Measurements from ENCODE around the gene KCTD5.

KCTD5 gene

DNA sequence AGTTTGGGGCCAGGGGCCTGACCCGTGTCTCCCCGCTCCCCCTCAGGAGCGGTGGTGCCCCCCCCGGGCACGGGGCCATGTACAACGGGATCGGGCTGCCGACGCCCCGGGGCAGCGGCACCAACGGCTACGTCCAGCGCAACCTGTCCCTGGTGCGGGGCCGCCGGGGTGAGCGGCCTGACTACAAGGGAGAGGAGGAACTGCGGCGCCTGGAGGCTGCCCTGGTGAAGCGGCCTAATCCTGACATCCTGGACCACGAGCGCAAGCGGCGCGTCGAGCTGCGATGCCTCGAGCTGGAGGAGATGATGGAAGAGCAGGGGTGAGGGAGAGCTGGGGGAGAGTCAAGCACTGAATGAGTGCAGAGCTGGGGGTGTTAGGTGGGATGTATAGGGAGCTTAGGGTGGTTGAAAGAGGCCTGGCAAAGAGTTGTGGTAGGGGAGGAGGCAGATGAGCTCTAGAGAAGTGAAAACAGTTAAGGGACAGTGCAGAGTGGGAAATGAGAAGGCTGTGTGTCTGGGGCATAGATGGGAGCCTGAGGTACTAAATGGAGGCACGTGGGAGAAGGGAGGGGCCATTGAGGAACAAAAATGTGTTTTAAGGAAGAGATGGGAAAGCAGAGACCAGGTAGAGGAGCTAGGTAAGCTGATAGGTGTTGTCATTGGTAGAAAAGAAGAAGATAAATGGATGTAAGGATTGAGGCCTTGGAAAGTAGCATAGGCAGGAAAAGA is 74.1 kb downstream of the KCTD5 start:
- no peak overlapping the region for H3K9ac ChIP-seq (ENCODE audit: low read depth, low read length, poor library complexity, severe bottlenecking)
- H3K4me3 ChIP-seq (ENCODE audit: low read length, poor library complexity, severe bottlenecking): peak overlapping the region; percentile 97
- peak overlapping the region; percentile 98 for H3K4me2 ChIP-seq (ENCODE audit: low read depth, low read length, poor library complexity, severe bottlenecking)
- H2AFZ ChIP-seq (ENCODE audit: low read length): no peak overlapping the region
- no peaks in the 10 kb centered on the region for H3F3A ChIP-seq (ENCODE audit: low read depth)
- peaks cover 87% of the 10 kb centered on the region for H3K79me2 ChIP-seq (ENCODE audit: insufficient read depth, low read length)
- H3K9me2 ChIP-seq (replicated peaks; ENCODE audit: low read depth, low read length): no peaks in the 10 kb centered on the region
- H3K4me1 ChIP-seq (ENCODE audit: insufficient read depth, low read length, poor library complexity, severe bottlenecking): peaks cover 16% of the 10 kb centered on the region
- H4K20me1 ChIP-seq (ENCODE audit: insufficient read depth, low read length, poor library complexity, severe bottlenecking): peaks cover 80% of the 10 kb centered on the region
- H3K27me3 ChIP-seq (ENCODE audit: insufficient read depth, low read length, poor library complexity, severe bottlenecking): no peaks in the 10 kb centered on the region
- H3K36me3 ChIP-seq (ENCODE audit: insufficient read depth, low read length): peaks cover 46% of the 10 kb centered on the region; the same call in 1 of the 2 replicates
- H3K9me3 ChIP-seq (ENCODE audit: insufficient read depth, low read depth, low read length): no peaks in the 10 kb centered on the region
- no peak for TF ChIP-seq EZH2phosphoT487 (IDR thresholded peaks at IDR 0.05; ENCODE audit: borderline replicate concordance)
- no peak for TF ChIP-seq CTCF (conservative IDR thresholded peaks at IDR 0.05; ENCODE audit: low read length)

- no peaks in the 10 kb centered on the region for H3K9me3 ChIP-seq (ENCODE audit: insufficient read depth, low read depth, low read length)
- peak overlapping the region; percentile 98 for H3K4me2 ChIP-seq (ENCODE audit: low read depth, low read length, poor library complexity, severe bottlenecking)
- peaks cover 85% of the 10 kb centered on the region for H4K20me1 ChIP-seq (ENCODE audit: insufficient read depth, low read length, poor library complexity, severe bottlenecking)
- no peak overlapping the region for H3K4me3 ChIP-seq (ENCODE audit: low read length, poor library complexity, severe bottlenecking)
- peaks cover 95% of the 10 kb centered on the region for H3K79me2 ChIP-seq (ENCODE audit: insufficient read depth, low read length)
- peaks cover 15% of the 10 kb centered on the region for H3K4me1 ChIP-seq (ENCODE audit: insufficient read depth, low read length, poor library complexity, severe bottlenecking)
- no peak overlapping the region for H3K9ac ChIP-seq (ENCODE audit: low read depth, low read length, poor library complexity, severe bottlenecking)
- no peaks in the 10 kb centered on the region for H3F3A ChIP-seq (ENCODE audit: low read depth)
- H3K36me3 ChIP-seq (ENCODE audit: insufficient read depth, low read length): peaks cover 55% of the 10 kb centered on the region; the same call in 1 of the 2 replicates
- no peaks in the 10 kb centered on the region for H3K9me2 ChIP-seq (replicated peaks; ENCODE audit: low read depth, low read length)
- no peak overlapping the region for H2AFZ ChIP-seq (ENCODE audit: low read length)
- TF ChIP-seq EZH2phosphoT487 (IDR thresholded peaks at IDR 0.05; ENCODE audit: borderline replicate concordance): no peak
- TF ChIP-seq CTCF (conservative IDR thresholded peaks at IDR 0.05; ENCODE audit: low read length): no peak
- H3K27me3 ChIP-seq (ENCODE audit: insufficient read depth, low read length, poor library complexity, severe bottlenecking): no peaks in the 10 kb centered on the region
Measured at GRCh38 chr16:2757344-2757743, 75.0 kb downstream of the KCTD5 start.

All from Loucy (cell line).